Activated CD4-positive, alpha-beta T cell treated with anti-CD3 and anti-CD28 coated beads for 4 hours (primary cell): ENCODE data around the gene ROPN1L.
A peak's percentile ranks its signal among the peaks of the same experiment; 100 is the strongest.
"Not testable (repeated sequence)": the region's sequence is repeated elsewhere in the genome, so short reads cannot be mapped to it uniquely, and the experiment has no call there.

Source experiments
- DNase-seq, 2 donors: peaks; one replicate each; pipeline ENCODE4 v3.0.0-alpha.2; 2020

Gene ROPN1L

GRCh38 chr5:10441083-10441991, at the start of gene ROPN1L:
TSS of gene ROPN1L (plus strand) at chr5:10441879. CDS start at chr5:10442168, 289 bp downstream.
- peak; percentile 74 to 77 for DNase-seq

DNA sequence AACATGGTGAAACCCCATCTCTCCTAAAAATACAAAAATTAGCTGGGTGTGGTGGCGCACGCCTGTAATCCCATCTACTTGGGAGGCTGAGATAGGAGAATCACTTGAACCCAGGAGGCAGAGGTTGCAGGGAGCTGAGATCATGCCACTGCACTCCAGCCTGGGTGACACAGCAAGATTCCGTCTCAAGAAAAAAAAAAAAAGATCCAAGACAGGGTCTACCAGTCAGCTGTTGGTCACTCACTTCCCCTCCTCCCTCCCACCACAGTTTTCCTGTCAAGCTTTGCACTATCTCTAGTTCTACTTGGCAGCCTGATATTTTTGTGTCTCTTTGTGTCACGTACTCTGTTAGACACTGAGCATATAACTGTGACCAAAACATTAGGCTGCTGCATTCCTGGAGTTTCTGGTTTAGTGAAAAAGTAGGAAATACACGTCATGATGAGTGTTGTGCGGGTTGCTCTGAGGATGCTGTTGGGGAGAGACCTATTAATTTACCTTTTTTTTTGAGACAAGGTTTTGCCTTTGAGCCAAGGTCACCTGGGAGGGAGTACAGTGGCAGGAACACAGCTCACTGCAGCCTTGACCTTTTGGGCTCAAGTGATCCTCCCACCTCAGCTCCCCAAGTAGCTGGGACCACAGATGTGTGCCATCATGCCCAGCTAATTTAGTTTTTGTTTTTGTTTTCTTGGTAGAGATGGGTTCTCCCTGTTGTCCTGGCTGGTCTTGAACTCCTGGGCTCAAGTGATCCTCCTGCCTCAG, 48.9 kb upstream of the ROPN1L start:
- DNase-seq: not testable (repeated sequence)

DNA sequence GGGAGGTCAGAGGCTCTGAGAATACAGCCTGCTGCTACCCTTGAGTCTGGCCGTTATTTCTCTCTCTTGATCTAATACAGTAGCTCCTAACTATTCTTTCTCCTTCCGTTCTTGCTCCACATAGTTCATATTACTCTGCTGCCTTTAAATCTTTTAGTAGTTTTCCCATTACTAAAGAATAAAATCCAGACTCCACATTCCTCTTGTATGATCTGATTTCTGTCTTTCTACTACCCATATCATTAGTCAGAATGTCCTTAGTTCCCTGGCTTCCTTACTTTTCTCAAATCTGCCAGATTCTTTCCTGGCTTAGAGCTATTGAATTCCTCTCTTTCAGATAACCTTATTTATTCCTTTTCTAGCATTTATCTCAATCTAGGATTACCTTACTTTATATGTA, 48.2 kb upstream of the ROPN1L start:
- DNase-seq: no peak

DNA sequence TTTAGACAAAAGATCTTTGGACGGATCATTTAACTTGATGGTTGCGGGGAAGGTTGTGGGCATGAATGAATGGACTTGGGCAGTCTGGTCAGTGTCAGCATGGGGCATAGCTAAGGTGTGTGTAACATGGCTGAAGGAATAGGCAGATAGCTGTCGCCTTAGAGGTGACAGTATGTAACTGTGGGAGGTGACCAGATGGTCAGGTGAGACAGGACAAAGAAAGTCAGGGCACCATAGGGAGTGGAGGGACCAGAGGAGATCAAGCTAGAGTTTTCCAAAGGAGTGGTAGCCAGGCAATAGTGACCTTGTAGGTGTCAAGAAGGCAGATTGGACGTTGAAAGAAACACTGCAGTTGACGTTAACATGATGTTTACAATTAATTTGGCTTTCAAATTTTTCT, 45.1 kb upstream of the ROPN1L start:
- no peak for DNase-seq

DNA sequence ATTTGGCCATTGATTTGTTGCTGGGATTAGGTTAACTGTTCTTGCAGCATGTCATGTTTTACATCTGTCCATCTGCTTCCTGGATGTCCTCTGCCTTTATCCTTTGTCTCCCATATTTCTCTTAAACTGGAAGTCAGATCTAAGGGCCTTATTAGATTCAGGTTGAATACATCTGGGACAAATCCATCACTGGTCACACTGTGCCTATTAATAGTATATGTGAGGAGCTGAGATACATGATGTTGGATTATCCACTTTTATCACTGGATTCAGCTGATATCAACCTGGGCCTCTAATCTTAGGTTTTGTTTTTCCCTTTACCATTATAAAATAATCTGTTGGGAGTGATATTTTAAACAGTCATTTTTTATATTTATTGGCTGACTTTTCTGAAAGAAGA, 41.8 kb upstream of the ROPN1L start:
- DNase-seq: no peak

DNA sequence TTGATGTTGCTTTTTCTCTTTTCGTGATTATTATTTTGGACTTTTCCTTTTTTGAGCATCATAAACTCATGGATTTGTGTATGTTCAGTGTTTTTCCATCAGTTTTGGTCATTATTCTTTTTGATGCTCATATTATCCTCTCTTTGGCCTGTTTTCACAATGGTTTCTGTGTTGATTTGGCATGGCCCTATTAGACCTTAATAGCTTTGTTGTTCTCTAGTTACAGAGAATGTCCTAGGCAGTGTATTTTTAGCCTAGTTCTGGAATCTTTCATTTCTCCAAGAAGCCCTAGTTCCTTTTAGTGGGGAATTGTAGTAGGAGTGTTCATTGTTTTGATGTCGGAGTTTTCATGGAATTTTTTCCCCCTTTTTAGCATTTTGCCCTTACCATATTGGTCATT, 41.3 kb upstream of the ROPN1L start:
- no peak for DNase-seq

DNA sequence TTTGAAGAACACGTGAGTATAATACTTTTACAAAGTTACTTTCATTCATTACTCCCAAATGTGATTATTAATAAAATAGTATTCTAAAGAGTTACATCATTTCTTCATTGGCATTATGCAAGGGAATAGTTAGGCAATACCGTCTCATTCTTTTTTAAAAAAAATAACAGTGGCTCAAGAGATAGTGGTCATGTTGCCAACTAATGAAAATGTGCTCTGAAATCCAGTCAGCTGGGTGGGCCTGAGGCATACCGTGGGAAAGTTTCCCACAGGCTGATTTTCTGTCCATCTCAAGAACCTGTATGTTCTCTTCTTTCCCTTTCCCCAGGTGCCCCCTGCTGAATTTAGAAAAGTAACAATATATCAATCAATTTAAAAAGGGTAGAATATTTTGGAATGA, 40.8 kb upstream of the ROPN1L start:
- DNase-seq: no peak

- DNase-seq: no peak
These were observed 40.2 kb upstream of the ROPN1L start for GRCh38 chr5:10401498-10401897.

- DNase-seq: no peak
These were observed 37.9 kb upstream of the ROPN1L start for GRCh38 chr5:10403829-10404228.

GRCh38 chr5:10406651-10407050, 35.0 kb upstream of the ROPN1L start:
- no peak for DNase-seq

DNA sequence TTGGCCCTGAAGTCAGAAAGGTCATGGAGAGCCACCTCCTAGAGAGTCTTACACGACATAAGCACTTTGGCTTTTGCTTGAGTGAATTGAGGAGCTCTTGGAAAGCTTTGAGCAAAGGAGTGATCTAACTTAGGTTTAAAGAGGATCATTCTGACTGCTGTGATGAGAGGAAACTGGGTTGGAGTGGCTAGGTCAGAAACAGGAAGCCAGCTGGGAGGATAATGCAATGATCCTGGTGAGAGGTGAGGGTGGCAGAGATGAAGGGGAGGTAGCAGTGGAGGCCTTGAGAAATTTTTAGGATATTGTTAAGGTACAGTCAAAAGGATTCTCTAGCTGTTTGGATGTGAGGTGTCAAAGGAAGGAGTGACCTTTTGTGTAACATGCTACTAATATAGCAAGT, 32.2 kb upstream of the ROPN1L start:
- DNase-seq: no peak

GRCh38 chr5:10410662-10411061, 31.0 kb upstream of the ROPN1L start:
- DNase-seq: no peak

DNA sequence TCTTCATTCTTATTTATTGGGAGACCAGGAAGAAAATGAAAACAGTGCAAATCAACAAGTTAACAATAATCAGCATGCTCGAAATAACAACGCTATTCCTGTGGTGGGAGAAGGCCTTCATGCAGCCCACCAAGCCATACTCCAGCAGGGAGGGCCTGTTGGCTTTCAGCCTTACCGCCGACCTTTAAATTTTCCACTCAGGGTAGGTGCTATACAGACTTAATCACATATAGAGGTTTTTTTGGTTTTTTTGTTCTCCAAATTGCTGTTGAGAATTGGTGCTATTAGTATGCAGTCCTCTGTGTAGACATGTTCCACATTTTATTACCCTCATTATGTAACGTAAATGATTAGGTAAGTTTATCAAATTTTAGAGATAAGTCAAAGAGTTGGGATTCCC, 30.3 kb upstream of the ROPN1L start:
- DNase-seq: no peak

GRCh38 chr5:10416868-10417267, 24.8 kb upstream of the ROPN1L start:
- DNase-seq: no peak

DNA sequence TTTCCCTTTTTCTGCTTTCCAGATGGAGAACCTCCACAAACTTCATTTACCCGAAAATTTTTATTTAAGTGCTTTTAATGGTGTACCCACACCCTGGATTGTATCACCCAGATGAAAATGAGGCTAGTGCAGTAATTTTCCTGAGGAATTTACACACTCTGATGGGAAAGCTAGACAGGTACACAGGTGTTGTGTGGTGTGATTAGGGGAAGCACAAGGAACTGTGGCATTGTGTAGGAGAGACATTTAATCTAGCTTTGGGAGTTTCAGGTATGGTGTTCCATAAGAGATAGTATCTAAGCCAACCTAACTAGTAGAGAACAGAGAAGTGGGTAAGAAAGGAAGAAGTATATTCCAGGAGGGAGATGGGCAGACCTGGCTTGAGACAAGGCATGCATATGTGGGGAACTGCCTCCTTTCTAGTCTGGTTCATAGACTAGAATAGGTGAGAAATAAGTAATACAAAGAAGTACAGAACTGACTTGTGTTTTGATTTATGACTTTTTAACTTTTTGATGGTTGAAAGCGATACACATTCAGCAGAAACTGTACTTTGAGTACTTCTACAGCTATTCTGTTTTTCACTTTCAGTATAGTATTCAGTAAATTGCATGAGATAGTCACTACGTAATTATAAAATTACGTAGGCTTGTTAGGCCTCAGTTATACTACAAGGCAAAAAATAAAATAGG, 22.9 kb upstream of the ROPN1L start:
- no peak for DNase-seq

DNA sequence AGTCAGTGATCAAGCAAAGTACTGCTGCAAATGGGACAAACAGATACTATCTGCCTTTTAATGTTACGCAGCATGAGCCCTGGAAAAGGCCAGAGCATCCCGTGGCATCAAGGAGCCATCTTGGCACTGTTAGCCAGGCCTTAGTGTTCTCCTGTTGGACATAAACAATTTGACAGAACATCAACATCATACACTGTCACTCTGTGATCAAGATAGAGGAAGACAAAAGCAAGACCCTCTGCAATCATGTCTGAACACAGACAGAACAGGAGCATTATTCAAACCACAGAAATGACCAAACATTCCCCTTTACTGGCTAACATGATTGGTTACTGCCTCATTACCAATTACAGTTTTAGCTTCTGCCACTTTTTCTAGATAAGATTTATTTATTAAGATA, 21.2 kb upstream of the ROPN1L start:
- DNase-seq: no peak

DNA sequence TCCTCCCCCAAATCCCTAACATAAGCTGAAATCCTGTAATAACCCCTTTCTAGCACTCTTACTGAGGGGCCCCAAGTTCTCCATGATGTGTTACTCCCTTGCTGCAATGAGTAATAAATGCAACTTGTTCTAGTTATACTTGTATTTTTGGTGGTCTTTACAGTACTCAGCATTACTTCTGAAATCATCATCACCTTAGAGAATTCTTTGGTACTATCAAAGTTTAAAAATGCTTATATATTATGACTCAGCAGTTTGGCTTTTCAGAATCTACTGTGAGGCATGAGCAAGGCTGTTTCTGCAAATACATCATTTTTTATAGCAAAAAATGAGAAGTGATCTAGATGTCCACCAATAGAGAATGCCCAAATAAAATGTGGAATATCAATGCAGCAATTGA, 20.7 kb upstream of the ROPN1L start:
- DNase-seq: no peak

DNA sequence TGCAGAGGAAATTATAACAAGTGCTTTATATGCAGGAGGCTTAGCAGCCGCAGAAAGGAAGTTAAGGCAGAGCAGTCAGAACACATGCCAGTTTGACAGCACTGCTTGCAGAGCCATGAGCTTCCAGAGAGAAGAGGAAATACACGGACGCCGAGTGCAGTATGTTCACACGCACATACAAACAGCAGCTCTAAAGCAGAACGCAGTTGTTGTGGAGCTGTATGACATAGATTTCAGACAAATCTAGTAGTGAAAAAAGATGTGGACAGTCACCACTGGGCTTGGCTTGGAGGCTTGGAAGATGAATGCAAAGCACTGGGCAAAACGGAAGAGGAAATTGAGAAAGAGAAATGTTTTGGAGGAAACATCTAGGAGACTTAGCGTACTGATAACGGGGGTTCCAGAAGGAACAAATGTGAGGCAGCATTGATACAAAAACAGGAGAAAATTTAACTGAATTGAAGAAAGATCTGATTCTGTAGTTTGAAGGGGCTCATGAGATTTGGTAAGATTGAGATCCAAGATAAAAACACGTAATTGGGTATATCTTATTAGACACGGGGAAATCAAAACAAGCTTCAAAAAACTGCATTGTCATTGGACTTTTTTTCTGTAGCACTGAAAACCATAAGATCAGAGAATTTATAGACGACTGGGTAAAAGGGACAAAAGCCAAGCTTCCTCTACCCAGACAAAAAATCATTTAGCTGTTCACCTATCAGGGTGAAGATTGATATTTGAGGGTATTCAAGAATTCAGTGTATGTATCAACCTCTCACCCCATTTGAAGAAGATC, 19.6 kb upstream of the ROPN1L start:
- DNase-seq: no peak

GRCh38 chr5:10423022-10423421, 18.7 kb upstream of the ROPN1L start:
- no peak for DNase-seq

DNA sequence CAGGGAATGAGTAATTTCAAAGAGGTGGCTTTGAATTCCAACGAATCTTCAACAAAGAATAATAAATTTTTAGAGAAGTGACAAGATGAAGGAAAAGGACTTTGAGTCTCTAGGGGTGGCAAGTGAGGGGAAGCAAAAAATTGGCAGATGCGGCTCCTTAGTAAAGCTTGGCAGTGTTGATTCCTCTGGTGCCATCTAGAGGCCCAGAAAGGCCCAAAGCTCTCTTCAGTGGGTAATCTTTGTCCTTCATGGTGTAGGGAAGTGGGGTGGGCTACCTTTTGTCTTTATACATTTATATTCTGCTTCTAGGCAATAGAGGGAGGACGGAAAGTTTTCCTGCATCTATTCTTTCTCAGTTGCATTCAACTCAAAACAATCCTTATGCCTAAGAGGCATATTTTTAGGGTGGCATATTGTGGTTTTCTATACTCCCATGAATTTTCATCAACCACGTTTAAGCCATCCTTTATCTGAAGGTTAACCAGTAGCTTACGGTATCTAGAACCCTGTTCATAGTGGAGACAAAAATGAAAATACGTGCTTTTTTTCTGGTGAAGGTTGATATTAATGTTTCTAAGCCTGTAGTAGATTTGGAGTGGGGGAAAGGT, 17.5 kb upstream of the ROPN1L start:
- DNase-seq: no peak

- no peak for DNase-seq
These were observed 14.5 kb upstream of the ROPN1L start for GRCh38 chr5:10427201-10427600.

DNA sequence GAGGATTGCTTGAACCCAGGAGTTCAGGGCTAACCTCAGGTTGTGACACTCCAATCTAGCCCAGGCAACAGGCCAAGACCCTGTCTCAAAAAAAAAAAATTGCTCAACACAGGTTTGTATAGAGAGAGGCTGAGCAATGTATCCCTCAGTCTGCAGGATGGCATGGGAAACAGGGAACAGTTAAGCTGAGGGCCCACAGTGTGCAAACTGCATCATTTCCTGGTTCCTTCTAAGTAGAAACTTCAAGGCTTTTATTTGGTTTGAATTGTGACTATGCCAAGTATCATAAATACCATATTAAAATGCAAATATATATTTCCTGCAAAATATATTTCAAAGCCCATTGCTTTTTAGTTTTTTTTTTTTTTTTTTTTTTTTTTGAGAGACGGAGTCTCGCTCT, 13.7 kb upstream of the ROPN1L start:
- DNase-seq: no peak
